A673 (cell line): ENCODE data around the gene RTL1. TPM values are rescaled to one million over a fixed set of nuclear protein-coding genes. Genes with fewer than 3 reads are reported as not detected.

Source experiments
- BruUV-seq: library from RNA; stranded (reverse); fragments of 400-500 nt; replicated peaks from 2 replicates; lab custom pipeline; 2021; lab: Mats Ljungman, UMichigan
- CTCF ChIA-PET: fragments of 300-600 bp; sonication (Branson Sonifier 250); formaldehyde crosslinking; loops from one replicate; lab custom pipeline; 2022; ENCODE audit warnings: antibody characterized with exemption; lab: Charles Lee
- POLR2A ChIA-PET: fragments of 300-600 bp; sonication (Branson Sonifier 250); formaldehyde crosslinking; loops from one replicate; lab custom pipeline; 2022; ENCODE audit warnings: antibody characterized with exemption; ENCODE audit not compliant: low non-redundant PET; lab: Charles Lee
- DNase-seq: peaks from one replicate; pipeline ENCODE4 v3.0.0-alpha.2; 2015; ENCODE audit warnings: low spot score
- H3K27ac ChIP-seq: fragments of 200-600 bp; sonication (generic); 2 replicates; pipeline ENCODE4 v1.5.1; 2016; ENCODE audit warnings: mixed run types, low read depth, mild to moderate bottlenecking, mixed read lengths, antibody characterized with exemption, low read length; ENCODE audit not compliant: poor library complexity, severe bottlenecking
- H3K27me3 ChIP-seq: fragments of 200-600 bp; sonication (generic); replicated peaks from 2 replicates; pipeline ENCODE4 v1.6.1; 2017; ENCODE audit warnings: mixed run types, low read depth, mild to moderate bottlenecking, mixed read lengths, antibody characterized with exemption, low read length; ENCODE audit not compliant: insufficient read depth, poor library complexity
- H3K36me3 ChIP-seq: fragments of 200-600 bp; sonication (generic); 2 replicates; pipeline ENCODE4 v1.6.1; 2016; ENCODE audit warnings: mixed run types, mild to moderate bottlenecking, mixed read lengths, antibody characterized with exemption, low read length; ENCODE audit not compliant: insufficient read depth, poor library complexity, severe bottlenecking
- H3K4me1 ChIP-seq: fragments of 200-600 bp; sonication (generic); 2 replicates; pipeline ENCODE4 v1.6.1; 2017; ENCODE audit warnings: mixed run types, mild to moderate bottlenecking, mixed read lengths, antibody characterized with exemption, low read length; ENCODE audit not compliant: insufficient read depth, poor library complexity, severe bottlenecking
- H3K4me3 ChIP-seq: fragments of 200-600 bp; sonication (generic); 2 replicates; pipeline ENCODE4 v1.5.1; 2016; ENCODE audit warnings: low read depth, mixed run types, mild to moderate bottlenecking, mixed read lengths, low read length; ENCODE audit not compliant: poor library complexity, severe bottlenecking
- H3K9me3 ChIP-seq: fragments of 200-600 bp; sonication (generic); 2 replicates; pipeline ENCODE4 v1.6.1; 2016; ENCODE audit warnings: mixed run types, low read depth, mild to moderate bottlenecking, mixed read lengths, antibody characterized with exemption, low read length; ENCODE audit not compliant: poor library complexity, severe bottlenecking
- CTCF ChIP-seq: fragments of 300-800, 200-600 bp; sonication (generic); conservative IDR thresholded peaks from 2 replicates; pipeline ENCODE4 v1.5.1; 2017; ENCODE audit warnings: low read depth, mild to moderate bottlenecking, antibody characterized with exemption, low read length, moderate library complexity, mixed read lengths
- EZH2 ChIP-seq: fragments of 200-600 bp; sonication (generic); IDR thresholded peaks from 2 replicates; pipeline ENCODE4 v1.6.1; 2017; ENCODE audit warnings: borderline replicate concordance, low read depth, mild to moderate bottlenecking, mixed read lengths, antibody characterized with exemption, low read length; ENCODE audit not compliant: poor library complexity, severe bottlenecking
- intact Hi-C: fragments of 100-400 bp; cut with micrococcal nuclease; formaldehyde crosslinking; loops from one replicate; pipeline ENCODE4 v1.10.0; 2022; ENCODE audit not compliant: unreplicated experiment
- total RNA-seq: library from RNA; stranded (reverse); gene quantifications from 2 replicates; pipeline ENCODE4 v1.2.3, GENCODE V29; 2021

The RTL1 gene
- total RNA-seq, 1 experiment from 2014 or later, result 0.09 TPM

DNA sequence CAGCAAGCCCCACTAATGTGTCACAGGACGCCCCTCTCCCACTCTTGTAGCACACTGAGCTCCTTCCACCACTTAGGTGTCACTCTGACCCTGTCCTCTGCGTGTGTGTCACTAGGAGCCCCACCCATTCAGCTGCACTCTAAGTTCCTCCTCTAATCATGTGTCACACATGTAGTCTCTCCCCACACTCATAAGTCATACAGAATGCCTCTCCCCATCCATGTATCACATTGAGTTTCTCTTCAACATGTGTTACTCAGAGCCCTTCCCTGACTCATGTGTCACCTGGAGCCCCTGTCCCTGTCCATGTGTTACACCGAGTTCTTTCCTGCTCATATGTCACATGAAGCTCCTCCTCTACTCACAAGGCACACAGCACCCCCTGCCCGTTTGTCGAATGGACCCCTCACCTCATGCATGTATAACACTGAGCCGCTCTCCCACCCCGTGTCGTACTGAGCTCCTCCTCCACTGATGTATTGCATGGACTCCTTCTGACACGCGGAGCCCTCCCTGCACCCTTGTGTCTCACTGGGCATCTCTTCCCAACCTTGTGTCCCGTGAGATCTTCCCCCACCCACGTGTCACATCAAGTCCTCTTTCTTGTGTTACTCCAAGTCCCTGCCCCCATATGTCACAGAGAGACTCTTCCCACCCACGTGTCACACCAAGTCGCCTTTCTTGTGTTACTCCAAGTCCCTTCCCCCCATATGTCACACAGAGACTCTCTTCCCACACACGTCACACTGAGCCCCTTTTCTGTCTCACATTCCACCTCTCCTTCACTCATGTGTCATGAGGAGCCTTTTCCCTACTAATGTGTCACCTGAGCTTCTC lies 31.0 kb downstream of the RTL1 start:
- H3K4me1 ChIP-seq, result no peaks in the 10 kb centered on the region
- no peak for TF ChIP-seq EZH2
- no peak for TF ChIP-seq CTCF
- intact Hi-C loops, result no loop called here
- H3K36me3 ChIP-seq, result no peaks in the 10 kb centered on the region
- H3K27ac ChIP-seq, result no peak overlapping the region
- no peak overlapping the region for H3K4me3 ChIP-seq
- CTCF ChIA-PET, result no interaction called here
- POLR2A ChIA-PET, result interaction anchor here (0.6 kb wide), 1 partner anchor 17 kb away, joined by 3 read pairs; no protein-coding TSS in a partner anchor
- no TSS peak for BruUV-seq
- no peaks in the 10 kb centered on the region for H3K27me3 ChIP-seq
- DNase-seq, result no peak
- no peaks in the 10 kb centered on the region for H3K9me3 ChIP-seq

DNA sequence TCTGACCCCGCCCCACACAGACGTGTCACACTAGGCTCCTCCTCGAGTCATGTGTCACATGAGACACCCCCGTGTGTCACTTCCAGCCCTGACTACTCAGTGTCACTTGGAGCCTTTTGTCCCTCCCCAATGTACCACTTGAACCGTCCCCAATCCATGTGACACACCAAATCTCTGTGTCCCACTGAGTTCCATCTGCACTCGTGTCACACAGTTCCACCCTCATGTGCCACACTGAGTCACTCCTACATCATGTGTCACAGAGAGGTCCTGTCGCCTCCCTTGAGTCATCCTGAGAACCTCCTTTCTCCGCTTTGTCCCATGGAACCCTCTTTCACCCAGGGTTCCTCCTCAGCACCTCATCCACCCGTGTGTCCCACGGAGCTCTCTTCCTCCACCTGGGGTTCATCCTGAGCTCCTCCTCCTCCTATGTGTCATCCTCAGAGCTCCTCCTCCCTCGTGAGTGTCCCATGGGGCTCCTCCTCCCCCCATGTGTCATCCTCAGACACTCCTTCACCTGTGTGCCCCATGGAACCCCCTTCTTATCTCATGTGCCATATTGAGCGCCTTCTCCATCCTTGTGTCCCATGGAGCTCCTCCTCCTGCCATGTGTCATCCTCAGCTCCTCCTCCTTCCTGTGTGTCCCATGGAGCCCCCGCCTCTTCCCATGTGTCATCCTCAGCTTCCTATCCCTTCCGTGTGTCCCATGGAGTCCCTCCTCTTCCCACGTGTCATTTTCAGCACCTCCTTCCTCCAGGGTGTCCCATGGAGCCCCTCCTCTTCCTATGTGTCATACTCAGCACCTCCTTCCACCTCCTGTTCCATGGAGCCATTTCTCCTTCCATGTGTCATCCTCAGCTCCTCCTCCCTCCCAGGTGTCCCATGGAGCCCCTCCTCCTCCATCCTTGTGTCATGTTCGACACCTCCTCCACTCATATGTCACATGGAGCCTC lies 32.0 kb downstream of the RTL1 start:
- Histone ChIP-seq H3K27ac (no peak overlapping the region), H3K36me3 (no peaks in the 10 kb centered on the region), H3K9me3 (no peaks in the 10 kb centered on the region), H3K4me1 (no peaks in the 10 kb centered on the region), H3K27me3 (no peaks in the 10 kb centered on the region), H3K4me3 (no peak overlapping the region)
- no TSS peak for BruUV-seq
- DNase-seq, result peak; percentile 74
- TF ChIP-seq EZH2, result no peak
- no peak for TF ChIP-seq CTCF
- ChIA-PET CTCF (no interaction called here), POLR2A (interaction anchor here (0.6 kb wide), 1 partner anchor 16 kb away, joined by 3 read pairs; no protein-coding TSS in a partner anchor)
- intact Hi-C loops, result no loop called here

DNA sequence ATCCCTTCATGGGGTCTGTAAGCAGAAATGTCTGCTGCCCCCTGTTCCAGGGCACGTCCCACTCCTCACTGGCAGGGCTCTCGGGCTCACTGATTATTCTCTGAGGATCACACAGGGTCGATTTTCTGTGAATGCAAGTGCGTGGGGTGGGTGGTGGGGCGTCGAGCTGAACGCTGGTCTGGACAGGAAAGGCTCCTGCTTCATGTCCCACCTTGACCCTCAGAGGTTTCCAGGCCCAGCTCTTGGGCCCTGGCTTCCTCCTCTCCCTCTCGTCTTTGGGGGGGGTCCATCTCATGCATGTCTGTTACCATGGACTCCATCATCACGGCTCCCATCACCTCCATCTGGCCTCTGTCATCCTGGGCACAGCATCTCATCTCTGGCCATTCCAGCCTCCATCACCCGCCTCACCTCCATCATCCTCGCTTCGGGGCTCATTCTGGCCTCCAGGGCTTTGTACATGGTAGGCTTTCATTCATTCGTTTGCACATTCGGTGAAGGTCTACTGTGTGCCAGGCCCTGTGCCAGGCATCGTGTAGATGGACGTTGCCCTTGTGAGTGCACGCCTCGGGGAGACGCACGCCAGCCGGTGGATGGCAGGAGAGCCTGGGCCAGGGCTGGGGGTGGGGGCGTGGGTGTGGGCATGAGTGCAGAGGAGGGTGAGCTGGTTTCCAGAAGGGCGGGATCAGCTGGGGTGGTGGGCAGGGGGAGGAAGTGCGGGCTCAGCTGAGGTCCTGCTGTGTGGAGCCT lies 34.7 kb downstream of the RTL1 start:
- BruUV-seq, result no TSS peak
- ChIA-PET POLR2A (no interaction called here), CTCF (no interaction called here)
- H3K27ac ChIP-seq, result no peak overlapping the region
- no peaks in the 10 kb centered on the region for H3K36me3 ChIP-seq
- DNase-seq, result no peak
- no peaks in the 10 kb centered on the region for H3K4me1 ChIP-seq
- no peaks in the 10 kb centered on the region for H3K27me3 ChIP-seq
- intact Hi-C loops, result no loop called here
- no peak overlapping the region for H3K4me3 ChIP-seq
- H3K9me3 ChIP-seq, result no peaks in the 10 kb centered on the region
- TF ChIP-seq EZH2 (no peak), CTCF (no peak)
